Gastroesophageal sphincter (tissue), 3 donors: ENCODE data around the gene PSD2.

ENCODE experiments used
- CTCF ChIP-seq, 4 experiments: fragments of 200-600 bp in 2 of 4; fragments of 450-650 bp in 2 of 4; sonication (generic) in 1 of 4; IDR thresholded peaks; one replicate each; pipeline ENCODE4 v1.5.1; 2017 to 2019; ENCODE audit warnings: antibody characterized with exemption in 4 of 4, mild to moderate bottlenecking in 2 of 4, moderate library complexity in 2 of 4
- POLR2AphosphoS5 ChIP-seq: sonication (generic); formaldehyde crosslinking; IDR thresholded peaks from one replicate; pipeline ENCODE4 v1.6.1; 2017; ENCODE audit warnings: antibody characterized with exemption

- TF ChIP-seq CTCF (IDR thresholded peaks at IDR 0.05) (no peak), POLR2AphosphoS5 (no peak)
Measured at GRCh38 chr5:139746691-139747582, 48.7 kb upstream of the PSD2 start.
